Measurements from ENCODE around the gene SMC2.

- no peak for TF ChIP-seq CTCF (IDR thresholded peaks at IDR 0.05; ENCODE audit: low read depth, low read length, poor library complexity, severe bottlenecking)
- no peak for TF ChIP-seq EZH2phosphoT487 (IDR thresholded peaks at IDR 0.05; ENCODE audit: borderline replicate concordance, low read length)
Measured at GRCh38 chr9:104143550-104143910, 49.4 kb downstream of the SMC2 start.
